HG03342 (cell line): ENCODE measurements around the gene IL11RA.

Experiments
- ATAC-seq: cut with Tn5 transposase; IDR thresholded peaks from one replicate; pipeline ENCODE4 v1.9.1; 2021; ENCODE audit warnings: mild to moderate bottlenecking, moderate library complexity; ENCODE audit not compliant: unreplicated experiment

IL11RA gene

GRCh38 chr9:34684816-34685215 is 32.8 kb downstream of the IL11RA start:
- ATAC-seq = no peak

- no peak for ATAC-seq
Measured at GRCh38 chr9:34685591-34685990, 33.6 kb downstream of the IL11RA start.

GRCh38 chr9:34686231-34686630 is 34.2 kb downstream of the IL11RA start:
- ATAC-seq = no peak

- no peak for ATAC-seq
Measured at GRCh38 chr9:34686732-34687131, 34.7 kb downstream of the IL11RA start.

- ATAC-seq = no peak
Measured at GRCh38 chr9:34687276-34688030, 35.5 kb downstream of the IL11RA start.

GRCh38 chr9:34688329-34689115 is 36.5 kb downstream of the IL11RA start:
- no peak for ATAC-seq

- no peak for ATAC-seq
Measured at GRCh38 chr9:34689116-34689470, 37.1 kb downstream of the IL11RA start.

- ATAC-seq = no peak
Measured at GRCh38 chr9:34689512-34689911, 37.5 kb downstream of the IL11RA start.

- no peak for ATAC-seq
Measured at GRCh38 chr9:34690983-34691935, 39.3 kb downstream of the IL11RA start, which contains the start of gene CCL19. Gene CCL19, minus strand, starts transcription at chr9:34691276. Its CDS starts 137 bp downstream, at chr9:34691139.

- no peak for ATAC-seq
Measured at GRCh38 chr9:34691936-34692315, 39.9 kb downstream of the IL11RA start.

- no peak for ATAC-seq
Measured at GRCh38 chr9:34693560-34693959, 41.6 kb downstream of the IL11RA start.

- no peak for ATAC-seq
Measured at GRCh38 chr9:34694811-34695210, 42.8 kb downstream of the IL11RA start.

GRCh38 chr9:34701023-34701768 is 49.2 kb downstream of the IL11RA start:
- ATAC-seq = no peak

- ATAC-seq = peak; percentile 65
Measured at GRCh38 chr9:34701769-34702736, 50.1 kb downstream of the IL11RA start.

GRCh38 chr9:34707130-34707529 is 55.1 kb downstream of the IL11RA start:
- ATAC-seq = no peak

- ATAC-seq = no peak
Measured at GRCh38 chr9:34709196-34709978, 57.4 kb downstream of the IL11RA start.

- ATAC-seq = no peak
Measured at GRCh38 chr9:34710023-34710422, 58.0 kb downstream of the IL11RA start, which contains the start of gene CCL21. Gene CCL21, minus strand, starts transcription at chr9:34710136. Its CDS starts 70 bp downstream, at chr9:34710066.
